HG03135 (cell line): ENCODE results near the gene SETD4.

Source experiments
- ATAC-seq: cut with Tn5 transposase; IDR thresholded peaks from one replicate; pipeline ENCODE4 v1.9.1; 2021; ENCODE audit warnings: mild to moderate bottlenecking, moderate library complexity; ENCODE audit not compliant: unreplicated experiment

Gene SETD4

GRCh38 chr21:36015045-36015444, 45.3 kb downstream of the SETD4 start:
- no peak for ATAC-seq

GRCh38 chr21:36010801-36011200, 49.5 kb downstream of the SETD4 start:
- no peak for ATAC-seq

- ATAC-seq, result no peak
These were observed 51.8 kb downstream of the SETD4 start for GRCh38 chr21:36008505-36008904.

- no peak for ATAC-seq
These were observed 54.4 kb downstream of the SETD4 start for GRCh38 chr21:36005879-36006400.

- ATAC-seq, result no peak
These were observed 55.3 kb downstream of the SETD4 start for GRCh38 chr21:36005018-36005417.

GRCh38 chr21:36004441-36004840, 55.9 kb downstream of the SETD4 start:
- no peak for ATAC-seq

GRCh38 chr21:36003776-36004175, 56.5 kb downstream of the SETD4 start:
- ATAC-seq, result no peak

GRCh38 chr21:35996217-35996616, 64.1 kb downstream of the SETD4 start:
- no peak for ATAC-seq

GRCh38 chr21:35995522-35996088, 64.7 kb downstream of the SETD4 start:
- ATAC-seq, result no peak

GRCh38 chr21:35994613-35995012, 65.7 kb downstream of the SETD4 start:
- ATAC-seq, result no peak

GRCh38 chr21:35993875-35994490, 66.3 kb downstream of the SETD4 start:
- no peak for ATAC-seq

- no peak for ATAC-seq
These were observed 69.2 kb downstream of the SETD4 start for GRCh38 chr21:35991131-35991530.

- no peak for ATAC-seq
These were observed 69.7 kb downstream of the SETD4 start for GRCh38 chr21:35990609-35991008.

- no peak for ATAC-seq
These were observed 71.1 kb downstream of the SETD4 start for GRCh38 chr21:35989138-35989735.

- ATAC-seq, result no peak
These were observed 71.7 kb downstream of the SETD4 start for GRCh38 chr21:35988416-35989137.

GRCh38 chr21:35987475-35987874, 72.9 kb downstream of the SETD4 start:
- no peak for ATAC-seq

GRCh38 chr21:35984654-35985361, 75.5 kb downstream of the SETD4 start:
- ATAC-seq, result no peak
